Fibroblast of lung (primary cell): ENCODE measurements around the gene GRAP2. TPM values are rescaled to one million over a fixed set of nuclear protein-coding genes. Genes with fewer than 3 reads are reported as not detected.
A peak's percentile ranks its signal among the peaks of the same experiment; 100 is the strongest.

ENCODE experiments used
- DNase-seq, 2 donors: peaks; one replicate each; pipeline versions ENCODE4 v3.0.0 to v3.0.0-alpha.2; 2010; ENCODE audit warnings: low read depth in 2 of 2
- H2AFZ ChIP-seq: 2 replicates; pipeline ENCODE4 v1.5.1; 2012; ENCODE audit warnings: low read length, control low read depth, inconsistent platforms
- H3K27ac ChIP-seq: 2 replicates; pipeline ENCODE4 v1.5.1; 2011; ENCODE audit warnings: low read length, control low read depth; ENCODE audit not compliant: insufficient read depth
- H3K27me3 ChIP-seq: 2 replicates; pipeline ENCODE4 v1.5.1; 2011; ENCODE audit warnings: mild to moderate bottlenecking, low read length; ENCODE audit not compliant: control insufficient read depth, insufficient read depth
- H3K36me3 ChIP-seq: 2 replicates; pipeline ENCODE4 v1.5.1; 2011; ENCODE audit warnings: low read length; ENCODE audit not compliant: control insufficient read depth, insufficient read depth
- H3K4me1 ChIP-seq: 2 replicates; pipeline ENCODE4 v1.5.1; 2011; ENCODE audit warnings: low read length; ENCODE audit not compliant: control insufficient read depth, insufficient read depth; ENCODE audit errors: extremely low read depth
- H3K4me2 ChIP-seq: 2 replicates; pipeline ENCODE4 v1.5.1; 2011; ENCODE audit warnings: low read length, control low read depth; ENCODE audit not compliant: insufficient read depth; ENCODE audit errors: extremely low read depth
- H3K4me3 ChIP-seq, 4 experiments: fragments of 200-600 bp in 1 of 4; sonication (generic) in 1 of 4; replicated peaks in 1 of 4; 2 replicates each; pipeline ENCODE4 v1.5.1; 2011 to 2016; ENCODE audit warnings: low read length in 4 of 4, low read depth in 3 of 4, mild to moderate bottlenecking in 3 of 4, control low read depth in 2 of 4, inconsistent platforms in 1 of 4, mixed read lengths in 1 of 4; ENCODE audit not compliant: insufficient read depth in 1 of 4; ENCODE audit errors: control extremely low read depth in 1 of 4
- H3K79me2 ChIP-seq: 2 replicates; pipeline ENCODE4 v1.5.1; 2012; ENCODE audit warnings: mild to moderate bottlenecking, low read length, inconsistent platforms; ENCODE audit not compliant: control insufficient read depth, insufficient read depth
- H3K9ac ChIP-seq: 2 replicates; pipeline ENCODE4 v1.5.1; 2011; ENCODE audit warnings: mild to moderate bottlenecking, low read length, control low read depth; ENCODE audit not compliant: insufficient read depth
- H3K9me3 ChIP-seq: 2 replicates; pipeline ENCODE4 v1.5.1; 2012; ENCODE audit warnings: low read depth, low read length; ENCODE audit not compliant: control insufficient read depth, insufficient read depth
- H4K20me1 ChIP-seq: 2 replicates; pipeline ENCODE4 v1.5.1; 2011; ENCODE audit warnings: low read length; ENCODE audit not compliant: control insufficient read depth, insufficient read depth; ENCODE audit errors: extremely low read depth
- CTCF ChIP-seq, 2 donors: IDR thresholded peaks in 1 of 2; conservative IDR thresholded peaks in 1 of 2; 1 replicate in 1 of 2; 2 replicates in 1 of 2; pipeline ENCODE4 v1.5.1; 2011 to 2012; ENCODE audit warnings: low read length in 2 of 2, control low read depth in 1 of 2, inconsistent platforms in 1 of 2, low read depth in 1 of 2, mild to moderate bottlenecking in 1 of 2
- EZH2 ChIP-seq: IDR thresholded peaks from 2 replicates; pipeline ENCODE4 v1.5.1; 2012; ENCODE audit warnings: low read length, control low read depth, mild to moderate bottlenecking; ENCODE audit errors: missing control alignments
- polyA plus RNA-seq, 2 donors: library from polyadenylated mRNA; depleted of rRNA in 1 of 2; stranded (reverse) in 1 of 2; unstranded in 1 of 2; fragments of >200 nt; gene quantifications; 2 replicates each; pipeline ENCODE4 v1.2.1, GENCODE V29; 2011 to 2012; ENCODE audit warnings: missing spikeins in 1 of 2
- total RNA-seq: library from RNA; depleted of rRNA; stranded (reverse); fragments of >200 nt; gene quantifications from 2 replicates; pipeline ENCODE4 v1.2.1, GENCODE V29; 2014

The GRAP2 gene
- total and polyA plus RNA-seq, 2 donors (not counting 1 experiment from before 2014, with no cell fraction given): not detected

DNA sequence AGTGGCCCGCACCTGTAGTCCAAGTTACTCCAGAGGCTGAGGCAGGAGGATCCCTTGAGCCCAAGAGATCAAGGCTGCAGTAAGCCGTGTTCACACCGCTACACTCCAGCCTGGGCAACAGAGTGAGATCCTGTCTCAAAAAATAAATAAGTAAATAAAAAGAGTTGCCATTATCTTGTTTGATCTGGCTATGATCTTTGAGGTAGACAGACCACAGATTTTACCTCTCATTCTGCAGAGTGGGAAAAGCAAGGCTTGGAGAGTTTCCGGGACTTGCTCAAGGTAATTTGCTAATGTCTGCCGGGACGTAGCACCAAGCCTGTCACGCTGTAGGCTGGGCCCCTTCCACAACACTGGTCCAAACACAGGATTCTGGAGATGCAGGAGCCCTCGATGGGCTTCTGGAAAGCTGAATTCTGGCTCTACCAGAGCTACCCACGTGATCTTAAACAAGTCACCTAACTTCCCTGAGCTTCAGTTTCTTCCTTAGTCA, 6.8 kb downstream of the GRAP2 start:
- DNase-seq: no peak
- H3K27ac ChIP-seq: no peak overlapping the region
- H3K4me1 ChIP-seq: no peaks in the 10 kb centered on the region
- H3K36me3 ChIP-seq: no peaks in the 10 kb centered on the region
- H3K4me3 ChIP-seq: no peak overlapping the region
- no peaks in the 10 kb centered on the region for H3K9me3 ChIP-seq
- H4K20me1 ChIP-seq: no peaks in the 10 kb centered on the region
- TF ChIP-seq CTCF (conservative IDR thresholded peaks at IDR 0.05 in 1 of 2, IDR thresholded peaks at IDR 0.05 in 1 of 2; ENCODE audit: low read depth in 1 of 2, low read length in 2 of 2) (no peak), EZH2 (no peak)
- H3K27me3 ChIP-seq: no peaks in the 10 kb centered on the region
- no peak overlapping the region for H3K4me2 ChIP-seq
- H3K9ac ChIP-seq: no peak overlapping the region
- H3K79me2 ChIP-seq: no peaks in the 10 kb centered on the region
- no peak overlapping the region for H2AFZ ChIP-seq

DNA sequence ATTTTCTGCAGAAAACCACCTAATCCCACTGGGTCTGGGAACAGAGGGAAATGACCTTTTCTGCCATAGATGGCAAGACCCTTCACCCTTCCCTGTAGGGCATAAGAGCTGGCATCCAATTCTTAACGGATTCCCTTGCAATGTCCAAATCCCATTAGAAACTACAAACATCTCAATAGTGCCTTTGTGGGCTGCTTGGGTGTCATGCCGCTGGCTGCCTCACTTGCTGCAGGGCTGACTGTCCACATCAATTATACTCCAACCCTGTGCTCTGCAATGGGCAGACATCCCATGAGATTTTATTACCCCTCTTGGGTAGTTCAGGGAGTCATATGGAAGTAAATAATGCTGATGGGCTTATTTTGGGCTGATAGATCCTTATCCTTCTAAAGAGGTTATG, 7.3 kb downstream of the GRAP2 start:
- Histone ChIP-seq H3K9ac (no peak overlapping the region), H3K9me3 (no peaks in the 10 kb centered on the region), H3K27me3 (no peaks in the 10 kb centered on the region), H3K4me2 (no peak overlapping the region), H4K20me1 (no peaks in the 10 kb centered on the region), H3K79me2 (no peaks in the 10 kb centered on the region), H3K4me1 (no peaks in the 10 kb centered on the region), H3K27ac (no peak overlapping the region), H2AFZ (no peak overlapping the region), H3K36me3 (no peaks in the 10 kb centered on the region), H3K4me3 (no peak overlapping the region)
- TF ChIP-seq CTCF (conservative IDR thresholded peaks at IDR 0.05 in 1 of 2, IDR thresholded peaks at IDR 0.05 in 1 of 2; ENCODE audit: low read depth in 1 of 2, low read length in 2 of 2) (no peak), EZH2 (no peak)
- no peak for DNase-seq

- H2AFZ ChIP-seq: no peak overlapping the region
- TF ChIP-seq EZH2 (no peak), CTCF (conservative IDR thresholded peaks at IDR 0.05 in 1 of 2, IDR thresholded peaks at IDR 0.05 in 1 of 2; ENCODE audit: low read depth in 1 of 2, low read length in 2 of 2) (no peak)
- no peaks in the 10 kb centered on the region for H3K27me3 ChIP-seq
- peak in 1 of 2 donors; percentile 17 for DNase-seq
- H3K9ac ChIP-seq: no peak overlapping the region
- no peaks in the 10 kb centered on the region for H3K36me3 ChIP-seq
- no peaks in the 10 kb centered on the region for H4K20me1 ChIP-seq
- no peaks in the 10 kb centered on the region for H3K9me3 ChIP-seq
- H3K79me2 ChIP-seq: no peaks in the 10 kb centered on the region
- no peak overlapping the region for H3K4me3 ChIP-seq
- H3K4me2 ChIP-seq: no peak overlapping the region
- no peaks in the 10 kb centered on the region for H3K4me1 ChIP-seq
- no peak overlapping the region for H3K27ac ChIP-seq
Measured at GRCh38 chr22:39908737-39909136, 7.9 kb downstream of the GRAP2 start.
